GM23338 (cell line): ENCODE measurements around the gene RNF4. TPM values are rescaled to one million over a fixed set of nuclear protein-coding genes. Genes with fewer than 3 reads are reported as not detected.

ENCODE experiments used
- ATAC-seq: fragments of 200-7000 bp; cut with Tn5 transposase; 3 replicates; pipeline ENCODE4 v1.9.1; 2020
- DNase-seq: peaks from one replicate; pipeline ENCODE4 v3.0.0-alpha.2; 2015; ENCODE audit warnings: low spot score
- H2AFZ ChIP-seq: fragments of 200-600 bp; sonication (generic); 2 replicates; pipeline ENCODE4 v1.8.0; 2016; ENCODE audit warnings: antibody characterized with exemption, mild to moderate bottlenecking, moderate library complexity
- H3F3A ChIP-seq: fragments of 200-600 bp; sonication (generic); replicated peaks from 2 replicates; pipeline ENCODE4 v1.8.0; 2017; ENCODE audit warnings: antibody characterized with exemption, mixed run types, low read depth
- H3K27ac ChIP-seq: fragments of 200-600 bp; sonication (generic); 2 replicates; pipeline ENCODE4 v1.6.1; 2016; ENCODE audit warnings: low read depth
- H3K27me3 ChIP-seq: fragments of 200-600 bp; sonication (generic); 2 replicates; pipeline ENCODE4 v1.8.0; 2016; ENCODE audit warnings: mild to moderate bottlenecking, mixed run types, moderate library complexity; ENCODE audit not compliant: insufficient read depth
- H3K36me3 ChIP-seq: fragments of 200-600 bp; sonication (generic); 2 replicates; pipeline ENCODE4 v1.8.0; 2016; ENCODE audit warnings: mild to moderate bottlenecking; ENCODE audit not compliant: insufficient read depth
- H3K4me1 ChIP-seq: fragments of 200-600 bp; sonication (generic); 2 replicates; pipeline ENCODE4 v1.8.0; 2016; ENCODE audit warnings: mild to moderate bottlenecking, moderate library complexity; ENCODE audit not compliant: insufficient read depth
- H3K4me2 ChIP-seq: fragments of 200-600 bp; sonication (generic); 2 replicates; pipeline ENCODE4 v1.7.1; 2017; ENCODE audit warnings: mixed run types
- H3K4me3 ChIP-seq: fragments of 200-600 bp; sonication (generic); 2 replicates; pipeline ENCODE4 v1.6.1; 2016; ENCODE audit warnings: mixed run types
- H3K79me2 ChIP-seq: fragments of 200-600 bp; sonication (generic); replicated peaks from 2 replicates; pipeline ENCODE4 v1.8.0; 2017; ENCODE audit warnings: mild to moderate bottlenecking; ENCODE audit not compliant: insufficient read depth
- H3K9me2 ChIP-seq: fragments of 200-600 bp; sonication (generic); 2 replicates; pipeline ENCODE4 v1.8.0; 2017; ENCODE audit not compliant: insufficient read depth
- H4K20me1 ChIP-seq: fragments of 200-600 bp; sonication (generic); replicated peaks from 2 replicates; pipeline ENCODE4 v1.8.0; 2017; ENCODE audit warnings: mild to moderate bottlenecking; ENCODE audit not compliant: insufficient read depth
- H3K27ac Mint-ChIP-seq: 2 replicates; pipeline ENCODE4 v1.8.0; 2020; ENCODE audit warnings: inconsistent platforms, mild to moderate bottlenecking, moderate library complexity, mixed read lengths
- H3K27me3 Mint-ChIP-seq: 3 replicates; pipeline ENCODE4 v1.8.0; 2022; ENCODE audit warnings: low read depth, mild to moderate bottlenecking, moderate library complexity, mixed read lengths, inconsistent platforms; ENCODE audit not compliant: insufficient read depth, poor library complexity
- H3K36me3 Mint-ChIP-seq: 3 replicates; pipeline ENCODE4 v1.8.0; 2021; ENCODE audit warnings: low read depth, mild to moderate bottlenecking, inconsistent platforms, moderate library complexity, mixed read lengths
- H3K4me1 Mint-ChIP-seq: 3 replicates; pipeline ENCODE4 v1.8.0; 2020; ENCODE audit warnings: mild to moderate bottlenecking, inconsistent platforms, mixed read lengths
- H3K4me3 Mint-ChIP-seq: 3 replicates; pipeline ENCODE4 v1.8.0; 2021; ENCODE audit warnings: moderate library complexity, mild to moderate bottlenecking, inconsistent platforms, mixed read lengths
- H3K9me3 Mint-ChIP-seq: 3 replicates; pipeline ENCODE4 v1.8.0; 2020; ENCODE audit warnings: moderate library complexity, mild to moderate bottlenecking, inconsistent platforms, mixed read lengths
- EZH2phosphoT487 ChIP-seq: fragments of 200-600 bp; sonication (generic); IDR thresholded peaks from one replicate; pipeline ENCODE4 v1.8.1; 2018; ENCODE audit warnings: antibody characterized with exemption; ENCODE audit not compliant: unreplicated experiment
- NANOG ChIP-seq: IDR thresholded peaks from 2 replicates; pipeline ENCODE4 v1.6.1; 2016; ENCODE audit warnings: antibody characterized with exemption, borderline replicate concordance
- STAT1 ChIP-seq: IDR thresholded peaks from one replicate; pipeline ENCODE4 v1.6.1; 2016; ENCODE audit warnings: antibody characterized with exemption; ENCODE audit not compliant: unreplicated experiment
- ZNF114 ChIP-seq: fragments of 250-450 bp; sonication (Bioruptor Pico); IDR thresholded peaks from 2 replicates; pipeline ENCODE4 v1.5.0; 2020; ENCODE audit warnings: mild to moderate bottlenecking, moderate library complexity
- ZNF331 ChIP-seq: fragments of 250-450 bp; sonication (Bioruptor Pico); IDR thresholded peaks from 2 replicates; pipeline ENCODE4 v1.5.0; 2020; ENCODE audit warnings: low read depth, mild to moderate bottlenecking, moderate library complexity
- polyA plus RNA-seq: library from polyadenylated mRNA; unstranded; fragments of >200 nt; fragmentation: Nextera tagmentation; extraction: Ambion mirVana; gene quantifications from 2 replicates; pipeline ENCODE4 v1.2.1, GENCODE V29; 2016
- total RNA-seq: library from RNA; depleted of rRNA; stranded (reverse); fragments of >200 nt; shearing (Covaris generic); gene quantifications from 2 replicates; pipeline ENCODE4 v1.2.3, GENCODE V29; 2014
- TF ChIP-seq, protein P1 (sequence below): fragments of 250-450 bp; sonication (Bioruptor Pico); IDR thresholded peaks from 2 replicates; pipeline ENCODE4 v1.5.0; 2020; ENCODE audit warnings: mild to moderate bottlenecking, moderate library complexity
- TF ChIP-seq, protein P2 (sequence below), 2 experiments: fragments of 200-600 bp in 1 of 2; sonication (generic) in 1 of 2; conservative IDR thresholded peaks; 2 replicates each; pipeline versions ENCODE4 v1.5.1 to v1.6.1; 2016 to 2017; ENCODE audit warnings: antibody characterized with exemption in 2 of 2, low read depth in 2 of 2, mild to moderate bottlenecking in 2 of 2, moderate library complexity in 1 of 2
- TF ChIP-seq, protein P3 (sequence below): IDR thresholded peaks from 2 replicates; pipeline ENCODE4 v1.6.1; 2016; ENCODE audit warnings: antibody characterized with exemption

The RNF4 gene
- total and polyA plus RNA-seq, 2 experiments from 2014 or later, result 47.7 to 77.2 TPM

DNA sequence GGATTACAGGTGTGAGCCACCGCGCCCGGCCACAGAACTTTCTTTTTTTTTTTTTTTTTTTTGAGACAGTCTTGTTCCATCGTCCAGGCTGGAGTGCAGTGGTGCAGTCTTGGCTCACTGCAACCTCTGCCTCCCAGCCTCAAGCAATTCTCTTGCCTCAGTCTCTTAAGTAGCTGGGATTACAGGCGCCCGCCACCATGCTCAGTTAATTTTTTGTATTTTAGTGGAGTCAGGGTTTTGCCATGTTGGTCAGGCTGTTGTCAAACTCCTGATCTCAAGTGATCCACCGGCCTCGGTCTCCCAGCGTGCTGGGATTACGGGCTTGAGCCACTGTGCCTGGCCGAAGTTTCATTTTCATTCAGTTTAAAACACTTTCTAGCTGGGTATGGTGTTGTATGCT, 83.9 kb downstream of the RNF4 start (continued):
- TF ChIP-seq, protein P1, sequence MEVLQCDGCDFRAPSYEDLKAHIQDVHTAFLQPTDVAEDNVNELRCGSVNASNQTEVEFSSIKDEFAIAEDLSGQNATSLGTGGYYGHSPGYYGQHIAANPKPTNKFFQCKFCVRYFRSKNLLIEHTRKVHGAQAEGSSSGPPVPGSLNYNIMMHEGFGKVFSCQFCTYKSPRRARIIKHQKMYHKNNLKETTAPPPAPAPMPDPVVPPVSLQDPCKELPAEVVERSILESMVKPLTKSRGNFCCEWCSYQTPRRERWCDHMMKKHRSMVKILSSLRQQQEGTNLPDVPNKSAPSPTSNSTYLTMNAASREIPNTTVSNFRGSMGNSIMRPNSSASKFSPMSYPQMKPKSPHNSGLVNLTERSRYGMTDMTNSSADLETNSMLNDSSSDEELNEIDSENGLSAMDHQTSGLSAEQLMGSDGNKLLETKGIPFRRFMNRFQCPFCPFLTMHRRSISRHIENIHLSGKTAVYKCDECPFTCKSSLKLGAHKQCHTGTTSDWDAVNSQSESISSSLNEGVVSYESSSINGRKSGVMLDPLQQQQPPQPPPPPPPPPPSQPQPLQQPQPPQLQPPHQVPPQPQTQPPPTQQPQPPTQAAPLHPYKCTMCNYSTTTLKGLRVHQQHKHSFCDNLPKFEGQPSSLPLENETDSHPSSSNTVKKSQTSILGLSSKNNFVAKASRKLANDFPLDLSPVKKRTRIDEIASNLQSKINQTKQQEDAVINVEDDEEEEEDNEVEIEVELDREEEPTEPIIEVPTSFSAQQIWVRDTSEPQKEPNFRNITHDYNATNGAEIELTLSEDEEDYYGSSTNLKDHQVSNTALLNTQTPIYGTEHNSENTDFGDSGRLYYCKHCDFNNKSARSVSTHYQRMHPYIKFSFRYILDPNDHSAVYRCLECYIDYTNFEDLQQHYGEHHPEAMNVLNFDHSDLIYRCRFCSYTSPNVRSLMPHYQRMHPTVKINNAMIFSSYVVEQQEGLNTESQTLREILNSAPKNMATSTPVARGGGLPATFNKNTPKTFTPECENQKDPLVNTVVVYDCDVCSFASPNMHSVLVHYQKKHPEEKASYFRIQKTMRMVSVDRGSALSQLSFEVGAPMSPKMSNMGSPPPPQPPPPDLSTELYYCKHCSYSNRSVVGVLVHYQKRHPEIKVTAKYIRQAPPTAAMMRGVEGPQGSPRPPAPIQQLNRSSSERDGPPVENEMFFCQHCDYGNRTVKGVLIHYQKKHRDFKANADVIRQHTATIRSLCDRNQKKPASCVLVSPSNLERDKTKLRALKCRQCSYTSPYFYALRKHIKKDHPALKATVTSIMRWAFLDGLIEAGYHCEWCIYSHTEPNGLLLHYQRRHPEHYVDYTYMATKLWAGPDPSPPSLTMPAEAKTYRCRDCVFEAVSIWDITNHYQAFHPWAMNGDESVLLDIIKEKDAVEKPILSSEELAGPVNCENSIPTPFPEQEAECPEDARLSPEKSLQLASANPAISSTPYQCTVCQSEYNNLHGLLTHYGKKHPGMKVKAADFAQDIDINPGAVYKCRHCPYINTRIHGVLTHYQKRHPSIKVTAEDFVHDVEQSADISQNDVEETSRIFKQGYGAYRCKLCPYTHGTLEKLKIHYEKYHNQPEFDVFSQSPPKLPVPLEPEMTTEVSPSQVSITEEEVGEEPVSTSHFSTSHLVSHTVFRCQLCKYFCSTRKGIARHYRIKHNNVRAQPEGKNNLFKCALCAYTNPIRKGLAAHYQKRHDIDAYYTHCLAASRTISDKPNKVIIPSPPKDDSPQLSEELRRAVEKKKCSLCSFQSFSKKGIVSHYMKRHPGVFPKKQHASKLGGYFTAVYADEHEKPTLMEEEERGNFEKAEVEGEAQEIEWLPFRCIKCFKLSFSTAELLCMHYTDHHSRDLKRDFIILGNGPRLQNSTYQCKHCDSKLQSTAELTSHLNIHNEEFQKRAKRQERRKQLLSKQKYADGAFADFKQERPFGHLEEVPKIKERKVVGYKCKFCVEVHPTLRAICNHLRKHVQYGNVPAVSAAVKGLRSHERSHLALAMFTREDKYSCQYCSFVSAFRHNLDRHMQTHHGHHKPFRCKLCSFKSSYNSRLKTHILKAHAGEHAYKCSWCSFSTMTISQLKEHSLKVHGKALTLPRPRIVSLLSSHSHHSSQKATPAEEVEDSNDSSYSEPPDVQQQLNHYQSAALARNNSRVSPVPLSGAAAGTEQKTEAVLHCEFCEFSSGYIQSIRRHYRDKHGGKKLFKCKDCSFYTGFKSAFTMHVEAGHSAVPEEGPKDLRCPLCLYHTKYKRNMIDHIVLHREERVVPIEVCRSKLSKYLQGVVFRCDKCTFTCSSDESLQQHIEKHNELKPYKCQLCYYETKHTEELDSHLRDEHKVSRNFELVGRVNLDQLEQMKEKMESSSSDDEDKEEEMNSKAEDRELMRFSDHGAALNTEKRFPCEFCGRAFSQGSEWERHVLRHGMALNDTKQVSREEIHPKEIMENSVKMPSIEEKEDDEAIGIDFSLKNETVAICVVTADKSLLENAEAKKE (CRISPR knock-in tag), result no peak
- TF ChIP-seq, protein P2, sequence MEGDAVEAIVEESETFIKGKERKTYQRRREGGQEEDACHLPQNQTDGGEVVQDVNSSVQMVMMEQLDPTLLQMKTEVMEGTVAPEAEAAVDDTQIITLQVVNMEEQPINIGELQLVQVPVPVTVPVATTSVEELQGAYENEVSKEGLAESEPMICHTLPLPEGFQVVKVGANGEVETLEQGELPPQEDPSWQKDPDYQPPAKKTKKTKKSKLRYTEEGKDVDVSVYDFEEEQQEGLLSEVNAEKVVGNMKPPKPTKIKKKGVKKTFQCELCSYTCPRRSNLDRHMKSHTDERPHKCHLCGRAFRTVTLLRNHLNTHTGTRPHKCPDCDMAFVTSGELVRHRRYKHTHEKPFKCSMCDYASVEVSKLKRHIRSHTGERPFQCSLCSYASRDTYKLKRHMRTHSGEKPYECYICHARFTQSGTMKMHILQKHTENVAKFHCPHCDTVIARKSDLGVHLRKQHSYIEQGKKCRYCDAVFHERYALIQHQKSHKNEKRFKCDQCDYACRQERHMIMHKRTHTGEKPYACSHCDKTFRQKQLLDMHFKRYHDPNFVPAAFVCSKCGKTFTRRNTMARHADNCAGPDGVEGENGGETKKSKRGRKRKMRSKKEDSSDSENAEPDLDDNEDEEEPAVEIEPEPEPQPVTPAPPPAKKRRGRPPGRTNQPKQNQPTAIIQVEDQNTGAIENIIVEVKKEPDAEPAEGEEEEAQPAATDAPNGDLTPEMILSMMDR (conservative IDR thresholded peaks at IDR 0.05; ENCODE audit: low read depth in 2 of 2), result no peak
- TF ChIP-seq STAT1 (no peak), EZH2phosphoT487 (no peak)

DNA sequence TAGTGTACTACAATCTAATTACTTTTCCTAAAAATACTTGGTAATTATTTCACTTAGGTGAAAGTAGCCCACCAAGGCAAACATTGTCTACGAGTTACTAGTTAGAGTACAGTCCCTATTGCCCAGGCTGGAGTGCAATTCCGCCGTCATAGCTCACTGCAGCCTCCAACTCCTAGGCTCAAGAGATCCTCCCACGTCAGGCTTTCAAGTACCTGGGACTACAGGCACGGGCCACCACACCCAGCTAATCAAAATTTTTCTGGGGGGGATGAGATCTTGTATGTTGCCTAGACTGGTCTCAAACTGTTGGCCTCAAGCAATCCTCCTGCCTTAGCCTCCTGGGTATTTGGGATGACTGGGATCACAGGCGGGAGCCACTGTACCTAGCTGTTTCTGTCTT, 89.4 kb downstream of the RNF4 start:
- H4K20me1 ChIP-seq, result peaks cover 67% of the 10 kb centered on the region
- DNase-seq, result no peak
- no peak overlapping the region for H3K4me3 Mint-ChIP-seq
- TF ChIP-seq, protein P3, sequence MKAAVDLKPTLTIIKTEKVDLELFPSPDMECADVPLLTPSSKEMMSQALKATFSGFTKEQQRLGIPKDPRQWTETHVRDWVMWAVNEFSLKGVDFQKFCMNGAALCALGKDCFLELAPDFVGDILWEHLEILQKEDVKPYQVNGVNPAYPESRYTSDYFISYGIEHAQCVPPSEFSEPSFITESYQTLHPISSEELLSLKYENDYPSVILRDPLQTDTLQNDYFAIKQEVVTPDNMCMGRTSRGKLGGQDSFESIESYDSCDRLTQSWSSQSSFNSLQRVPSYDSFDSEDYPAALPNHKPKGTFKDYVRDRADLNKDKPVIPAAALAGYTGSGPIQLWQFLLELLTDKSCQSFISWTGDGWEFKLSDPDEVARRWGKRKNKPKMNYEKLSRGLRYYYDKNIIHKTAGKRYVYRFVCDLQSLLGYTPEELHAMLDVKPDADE, result no peak
- TF ChIP-seq ZNF114 (no peak), NANOG (no peak), ZNF331 (CRISPR knock-in tag) (no peak)

More for the DNA sequence above, 89.4 kb downstream of the RNF4 start:
- Histone ChIP-seq H3K4me1 (0 out of 2 replicates have a peak, but pooled peaks cover 3% of the 10 kb centered on the region), H3K36me3 (no peaks in the 10 kb centered on the region), H3F3A (peaks cover 1% of the 10 kb centered on the region; the same call in 1 of the 2 replicates), H3K4me2 (no peak overlapping the region), H3K79me2 (peaks cover 100% of the 10 kb centered on the region), H3K4me3 (no peak overlapping the region), H3K27me3 (no peaks in the 10 kb centered on the region), H2AFZ (no peak overlapping the region), H3K27ac (peak overlapping the region; percentile 53; the same call in 1 of the 2 replicates), H3K9me2 (no peaks in the 10 kb centered on the region)
- no peak for ATAC-seq
- Mint-ChIP-seq H3K27ac (no peak overlapping the region), H3K36me3 (peaks cover 3% of the 10 kb centered on the region; the same call in 2 of the 3 replicates), H3K4me1 (peaks cover 14% of the 10 kb centered on the region), H3K27me3 (no peaks in the 10 kb centered on the region), H3K9me3 (no peaks in the 10 kb centered on the region)
